CD14-positive monocyte (primary cell): ENCODE data around the gene PCDHA4. TPM values are rescaled to one million over a fixed set of nuclear protein-coding genes. Genes with fewer than 3 reads are reported as not detected.

Source experiments
- DNase-seq, 3 donors: peaks; one replicate each; pipeline ENCODE4 v3.0.0-alpha.2; 2011 to 2022
- H2AFZ ChIP-seq: 2 replicates; pipeline ENCODE4 v1.6.0; 2012; ENCODE audit warnings: mild to moderate bottlenecking, low read depth, low read length, inconsistent platforms; ENCODE audit not compliant: insufficient read depth, poor library complexity, severe bottlenecking
- H3K27ac ChIP-seq, 2 donors: 1 replicate in 1 of 2; 2 replicates in 1 of 2; pipeline ENCODE4 v1.5.1; 2012 to 2013; ENCODE audit warnings: low read length in 2 of 2, control low read depth in 1 of 2, inconsistent platforms in 1 of 2, low read depth in 1 of 2, mild to moderate bottlenecking in 1 of 2
- H3K27me3 ChIP-seq, 2 donors: one replicate each; pipeline versions ENCODE4 v1.6.0 to v1.6.1; 2011 to 2013; ENCODE audit warnings: low read length in 2 of 2; ENCODE audit not compliant: control insufficient read depth in 2 of 2, insufficient read depth in 2 of 2
- H3K36me3 ChIP-seq, 2 donors: replicated peaks in 1 of 2; 1 replicate in 1 of 2; 2 replicates in 1 of 2; pipeline versions ENCODE4 v1.5.1 to v1.6.1; 2012 to 2013; ENCODE audit warnings: low read length in 2 of 2, control low read depth in 1 of 2, inconsistent platforms in 1 of 2, mild to moderate bottlenecking in 1 of 2; ENCODE audit not compliant: insufficient read depth in 2 of 2, control insufficient read depth in 1 of 2
- H3K4me1 ChIP-seq, 2 donors: 1 replicate in 1 of 2; 2 replicates in 1 of 2; pipeline versions ENCODE4 v1.5.1 to v1.6.1; 2012 to 2013; ENCODE audit warnings: low read length in 2 of 2, control low read depth in 1 of 2, inconsistent platforms in 1 of 2, mild to moderate bottlenecking in 1 of 2, moderate library complexity in 1 of 2; ENCODE audit not compliant: insufficient read depth in 2 of 2, control insufficient read depth in 1 of 2
- H3K4me2 ChIP-seq: replicated peaks from 2 replicates; pipeline ENCODE3; 2012; ENCODE audit warnings: low read length, moderate library complexity, mild to moderate bottlenecking; ENCODE audit not compliant: poor library complexity, severe bottlenecking; ENCODE audit errors: extremely low read depth
- H3K4me3 ChIP-seq, 3 experiments: fragments of 200-600 bp in 1 of 3; sonication (generic) in 1 of 3; replicated peaks in 1 of 3; 1 replicate in 2 of 3; 2 replicates in 1 of 3; pipeline ENCODE4 v1.5.1; 2011 to 2013; ENCODE audit warnings: low read length in 3 of 3, mild to moderate bottlenecking in 3 of 3, control low read depth in 2 of 3, low read depth in 2 of 3, inconsistent platforms in 1 of 3, moderate library complexity in 1 of 3
- H3K79me2 ChIP-seq: 2 replicates; pipeline ENCODE4 v1.6.0; 2012; ENCODE audit warnings: mild to moderate bottlenecking, control low read depth, inconsistent platforms, low read length, moderate library complexity; ENCODE audit not compliant: insufficient read depth
- H3K9ac ChIP-seq: 2 replicates; pipeline ENCODE4 v1.6.0; 2017; ENCODE audit warnings: low read length, mild to moderate bottlenecking; ENCODE audit not compliant: insufficient read depth, poor library complexity, severe bottlenecking
- H3K9me3 ChIP-seq, 2 donors: replicated peaks in 1 of 2; 1 replicate in 1 of 2; 2 replicates in 1 of 2; pipeline versions ENCODE4 v1.5.1 to v1.6.1; 2012 to 2013; ENCODE audit warnings: low read length in 2 of 2, control low read depth in 1 of 2; ENCODE audit not compliant: control insufficient read depth in 1 of 2, insufficient read depth in 1 of 2
- H4K20me1 ChIP-seq: 2 replicates; pipeline ENCODE4 v1.6.0; 2012; ENCODE audit warnings: mild to moderate bottlenecking, low read length, control low read depth, moderate library complexity; ENCODE audit not compliant: insufficient read depth
- H3K27ac Mint-ChIP-seq, 7 donors: one replicate each; pipeline ENCODE4 v1.8.0; 2020; ENCODE audit warnings: mild to moderate bottlenecking in 7 of 7, mixed read lengths in 7 of 7, moderate library complexity in 6 of 7, inconsistent platforms in 2 of 7
- H3K27me3 Mint-ChIP-seq, 3 donors: one replicate each; pipeline ENCODE4 v1.8.0; 2021 to 2022; ENCODE audit warnings: low read depth in 3 of 3, mild to moderate bottlenecking in 3 of 3, mixed read lengths in 3 of 3, moderate library complexity in 3 of 3, inconsistent platforms in 1 of 3
- H3K36me3 Mint-ChIP-seq, 2 donors: one replicate each; pipeline ENCODE4 v1.8.0; 2020; ENCODE audit warnings: mixed read lengths in 2 of 2, inconsistent platforms in 1 of 2, mild to moderate bottlenecking in 1 of 2
- H3K4me1 Mint-ChIP-seq: one replicate; pipeline ENCODE4 v1.8.0; 2020; ENCODE audit warnings: mild to moderate bottlenecking, mixed read lengths
- H3K4me3 Mint-ChIP-seq, 2 donors: one replicate each; pipeline ENCODE4 v1.8.0; 2020; ENCODE audit warnings: mild to moderate bottlenecking in 2 of 2, mixed read lengths in 2 of 2, moderate library complexity in 1 of 2
- H3K9me3 Mint-ChIP-seq, 7 donors: one replicate each; pipeline ENCODE4 v1.8.0; 2020 to 2022; ENCODE audit warnings: mixed read lengths in 7 of 7, mild to moderate bottlenecking in 6 of 7, moderate library complexity in 6 of 7, inconsistent platforms in 2 of 7
- CTCF ChIP-seq: fragments of 200-600 bp; IDR thresholded peaks from one replicate; pipeline ENCODE4 v1.8.0; 2022; ENCODE audit warnings: antibody characterized with exemption, mild to moderate bottlenecking
- WGBS: methylation state at CpG from one replicate; pipeline ENCODE4 v1.1.5; 2013; ENCODE audit warnings: missing lambda C conversion rate; ENCODE audit not compliant: insufficient coverage; 5-methylcytosine and 5-hydroxymethylcytosine counted together
- intact Hi-C, 2 donors: fragments of 100-400 bp; cut with micrococcal nuclease; formaldehyde crosslinking; loops; one replicate each; pipeline versions ENCODE4 v1.15.0 to v1.15.1; 2023
- polyA plus RNA-seq, 3 donors: library from polyadenylated mRNA; depleted of rRNA in 1 of 3; unstranded in 2 of 3; stranded (reverse) in 1 of 3; fragments of 300-500 nt in 2 of 3; fragments of >200 nt in 1 of 3; fragmentation: Illumina TruSeq in 2 of 3; gene quantifications; 1 replicate in 2 of 3; 2 replicates in 1 of 3; pipeline ENCODE4 v1.2.3, GENCODE V29; 2012 to 2021

Gene PCDHA4
- polyA plus RNA-seq, 3 donors = not detected

GRCh38 chr5:140835622-140836510 lies 29.0 kb downstream of the PCDHA4 start:
- Mint-ChIP-seq H3K4me1 (no peaks in the 10 kb centered on the region), H3K27me3 (peaks cover 8 to 24% (median 18%) of the 10 kb centered on the region in 3 donors), H3K9me3 (peaks cover 24 to 48% (median 36%) of the 10 kb centered on the region in 7 donors), H3K4me3 (peak overlapping the region in 1 of 2 donors; percentile 46), H3K36me3 (peaks cover 0 to 7% of the 10 kb centered on the region in 2 donors), H3K27ac (no peak overlapping the region)
- no peak overlapping the region for H3K4me3 ChIP-seq
- no peaks in the 10 kb centered on the region for H3K4me1 ChIP-seq
- no peak overlapping the region for H2AFZ ChIP-seq
- peaks cover 26 to 53% of the 10 kb centered on the region in 2 donors for H3K9me3 ChIP-seq
- H3K27me3 ChIP-seq = peaks cover 0 to 13% of the 10 kb centered on the region in 2 donors
- no peaks in the 10 kb centered on the region for H4K20me1 ChIP-seq
- H3K27ac ChIP-seq = no peak overlapping the region
- H3K36me3 ChIP-seq = no peaks in the 10 kb centered on the region
- no peak overlapping the region for H3K9ac ChIP-seq
- DNase-seq = no peak
- TF ChIP-seq CTCF = no peak
- intact Hi-C loops = no loop called here
- H3K4me2 ChIP-seq = no peak overlapping the region
- WGBS = 43% methylated on average over 103 of the region's 103 CpGs
- H3K79me2 ChIP-seq = no peaks in the 10 kb centered on the region

- Histone ChIP-seq H3K9ac (no peak within 1 kb of the TSS), H4K20me1 (no peaks in the 10 kb centered on the region), H3K36me3 (no peaks in the 10 kb centered on the region), H3K4me3 (no peak within 1 kb of the TSS), H3K27me3 (peaks cover 0 to 2% of the 10 kb centered on the region in 2 donors), H3K4me1 (no peaks in the 10 kb centered on the region), H3K79me2 (no peaks in the 10 kb centered on the region), H3K9me3 (peaks cover 34 to 41% of the 10 kb centered on the region in 2 donors), H2AFZ (no peak within 1 kb of the TSS), H3K27ac (no peak within 1 kb of the TSS), H3K4me2 (no peak within 1 kb of the TSS)
- Mint-ChIP-seq H3K27ac (no peak within 1 kb of the TSS), H3K4me3 (no peak within 1 kb of the TSS), H3K9me3 (peaks cover 26 to 48% (median 34%) of the 10 kb centered on the region in 7 donors), H3K27me3 (peaks cover 3 to 23% (median 12%) of the 10 kb centered on the region in 3 donors), H3K4me1 (no peaks in the 10 kb centered on the region), H3K36me3 (no peaks in the 10 kb centered on the region)
- intact Hi-C loops = no loop called here
- no peak for DNase-seq
- 30% methylated on average over 24 of the region's 47 CpGs for WGBS
- TF ChIP-seq CTCF = no peak
Measured at GRCh38 chr5:140840978-140841962, 34.4 kb downstream of the PCDHA4 start, which contains the start of gene PCDHA8. Gene PCDHA8, plus strand, starts transcription at chr5:140841187. Its CDS starts 135 bp downstream, at chr5:140841322.
